Right lobe of liver (tissue), 4 donors: ENCODE measurements around the gene OSBPL9.

Experiments
- POLR2A ChIP-seq: fragments of 450-650 bp; IDR thresholded peaks from one replicate; pipeline ENCODE4 v1.6.1; 2017; ENCODE audit warnings: antibody characterized with exemption, mild to moderate bottlenecking
- TF ChIP-seq, protein P1 (sequence below), 4 donors: fragments of 200-600 bp in 3 of 4; fragments of 450-650 bp in 1 of 4; IDR thresholded peaks; one replicate each; pipeline versions ENCODE4 v1.5.1 to v1.8.0; 2016 to 2022; ENCODE audit warnings: antibody characterized with exemption in 4 of 4, mild to moderate bottlenecking in 2 of 4
- donor health status: DM: no; HTN: no; CAD: no.
- donor health status: DM: no; HTN: no; CAD: no.
- donor health status: DM: no; HTN: yes; CAD: no.

DNA sequence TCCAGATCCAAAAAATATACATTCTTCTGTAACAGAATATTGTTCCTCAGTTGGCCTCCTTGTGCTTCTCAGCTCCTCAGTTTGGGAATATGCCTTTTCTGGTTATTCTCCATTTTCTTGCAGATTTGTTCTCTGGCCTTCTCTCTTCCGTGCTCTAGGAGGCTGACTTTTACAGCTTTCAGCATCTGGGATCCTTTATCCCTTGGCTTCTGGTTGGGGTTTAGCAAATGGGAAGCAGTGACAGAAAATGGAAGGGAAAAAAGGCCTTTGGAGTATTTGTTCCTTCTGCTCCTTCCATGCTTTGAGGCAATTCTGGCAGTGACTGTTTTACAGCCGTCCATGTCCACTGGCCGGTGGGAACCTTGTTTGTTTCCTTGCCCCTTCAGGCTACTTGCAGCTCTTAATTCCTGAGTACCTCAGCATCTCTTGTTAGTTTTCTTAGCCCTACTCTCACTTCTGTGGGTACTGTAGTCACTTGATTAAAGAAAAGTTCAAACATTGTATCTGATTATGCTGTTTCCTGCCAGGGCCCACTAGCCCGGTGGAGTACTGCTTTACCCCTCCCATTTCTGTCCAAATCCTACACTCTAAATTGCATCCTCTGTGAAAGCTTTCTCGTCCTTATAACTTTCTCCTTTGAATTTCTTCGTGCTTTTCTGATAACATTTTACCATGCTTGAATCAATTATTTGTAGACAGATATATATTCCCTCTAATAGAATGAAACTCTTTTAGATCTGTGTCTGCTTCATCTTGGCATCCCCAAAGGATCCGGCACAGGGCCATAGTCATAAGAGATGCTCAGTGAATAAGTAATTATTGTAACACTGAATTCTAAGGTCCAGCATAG is 118.2 kb downstream of the OSBPL9 start:
- TF ChIP-seq, protein P1, sequence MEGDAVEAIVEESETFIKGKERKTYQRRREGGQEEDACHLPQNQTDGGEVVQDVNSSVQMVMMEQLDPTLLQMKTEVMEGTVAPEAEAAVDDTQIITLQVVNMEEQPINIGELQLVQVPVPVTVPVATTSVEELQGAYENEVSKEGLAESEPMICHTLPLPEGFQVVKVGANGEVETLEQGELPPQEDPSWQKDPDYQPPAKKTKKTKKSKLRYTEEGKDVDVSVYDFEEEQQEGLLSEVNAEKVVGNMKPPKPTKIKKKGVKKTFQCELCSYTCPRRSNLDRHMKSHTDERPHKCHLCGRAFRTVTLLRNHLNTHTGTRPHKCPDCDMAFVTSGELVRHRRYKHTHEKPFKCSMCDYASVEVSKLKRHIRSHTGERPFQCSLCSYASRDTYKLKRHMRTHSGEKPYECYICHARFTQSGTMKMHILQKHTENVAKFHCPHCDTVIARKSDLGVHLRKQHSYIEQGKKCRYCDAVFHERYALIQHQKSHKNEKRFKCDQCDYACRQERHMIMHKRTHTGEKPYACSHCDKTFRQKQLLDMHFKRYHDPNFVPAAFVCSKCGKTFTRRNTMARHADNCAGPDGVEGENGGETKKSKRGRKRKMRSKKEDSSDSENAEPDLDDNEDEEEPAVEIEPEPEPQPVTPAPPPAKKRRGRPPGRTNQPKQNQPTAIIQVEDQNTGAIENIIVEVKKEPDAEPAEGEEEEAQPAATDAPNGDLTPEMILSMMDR (IDR thresholded peaks at IDR 0.05), result no peak
- no peak for TF ChIP-seq POLR2A
